Lower leg skin (tissue), 3 donors: ENCODE measurements around the gene DUSP9.

Experiments
- POLR2A ChIP-seq, 2 donors: fragments of 450-650 bp; IDR thresholded peaks; one replicate each; pipeline ENCODE4 v1.6.1; 2016 to 2017; ENCODE audit warnings: antibody characterized with exemption in 2 of 2, mild to moderate bottlenecking in 1 of 2, moderate library complexity in 1 of 2
- TF ChIP-seq, protein P1 (sequence below), 3 donors: fragments of 450-650 bp; IDR thresholded peaks; one replicate each; pipeline ENCODE4 v1.5.1; 2016; ENCODE audit warnings: antibody characterized with exemption in 3 of 3, mild to moderate bottlenecking in 3 of 3, moderate library complexity in 2 of 3

DNA sequence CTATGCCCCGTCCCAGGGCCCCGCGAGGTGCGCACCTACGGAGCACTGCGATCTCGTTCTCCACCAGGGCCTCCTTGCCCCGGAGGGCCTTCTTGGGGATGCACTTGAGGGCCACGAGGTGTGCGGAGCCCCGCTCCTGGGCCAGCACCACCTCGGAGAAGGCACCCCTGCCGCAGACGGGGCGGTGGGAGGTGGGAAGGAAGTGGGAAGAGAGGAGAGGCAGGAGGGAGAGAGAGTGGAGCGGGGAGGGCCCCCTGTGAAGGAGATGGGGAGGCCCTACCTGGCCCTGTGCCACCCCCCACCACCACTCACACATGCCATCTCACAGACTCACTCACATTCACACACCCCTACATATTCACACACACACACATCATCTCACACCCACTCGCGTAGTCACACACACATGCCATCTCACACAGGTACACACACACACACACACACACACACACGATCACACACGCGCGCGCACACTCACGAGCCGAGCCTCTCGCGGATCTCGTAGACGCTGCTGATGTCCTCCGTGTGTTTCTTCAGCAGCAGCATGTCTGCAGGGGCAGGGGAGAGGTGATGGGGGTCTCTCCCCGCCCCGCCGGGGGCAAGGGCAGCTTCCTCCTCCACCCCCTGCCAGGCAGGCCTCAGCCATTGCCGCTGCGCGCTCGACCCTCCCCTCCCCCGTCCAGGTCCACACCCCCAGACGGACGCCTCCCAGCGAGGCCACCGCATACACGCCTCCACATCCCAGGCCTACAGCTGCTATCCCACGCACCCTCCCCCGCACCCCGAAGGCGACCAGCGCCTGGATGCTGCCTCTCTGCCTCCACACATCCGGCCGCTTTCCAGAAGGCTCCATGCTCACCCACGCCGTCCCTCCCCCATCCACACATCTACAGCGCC is 25.8 kb downstream of the DUSP9 start:
- TF ChIP-seq, protein P1, sequence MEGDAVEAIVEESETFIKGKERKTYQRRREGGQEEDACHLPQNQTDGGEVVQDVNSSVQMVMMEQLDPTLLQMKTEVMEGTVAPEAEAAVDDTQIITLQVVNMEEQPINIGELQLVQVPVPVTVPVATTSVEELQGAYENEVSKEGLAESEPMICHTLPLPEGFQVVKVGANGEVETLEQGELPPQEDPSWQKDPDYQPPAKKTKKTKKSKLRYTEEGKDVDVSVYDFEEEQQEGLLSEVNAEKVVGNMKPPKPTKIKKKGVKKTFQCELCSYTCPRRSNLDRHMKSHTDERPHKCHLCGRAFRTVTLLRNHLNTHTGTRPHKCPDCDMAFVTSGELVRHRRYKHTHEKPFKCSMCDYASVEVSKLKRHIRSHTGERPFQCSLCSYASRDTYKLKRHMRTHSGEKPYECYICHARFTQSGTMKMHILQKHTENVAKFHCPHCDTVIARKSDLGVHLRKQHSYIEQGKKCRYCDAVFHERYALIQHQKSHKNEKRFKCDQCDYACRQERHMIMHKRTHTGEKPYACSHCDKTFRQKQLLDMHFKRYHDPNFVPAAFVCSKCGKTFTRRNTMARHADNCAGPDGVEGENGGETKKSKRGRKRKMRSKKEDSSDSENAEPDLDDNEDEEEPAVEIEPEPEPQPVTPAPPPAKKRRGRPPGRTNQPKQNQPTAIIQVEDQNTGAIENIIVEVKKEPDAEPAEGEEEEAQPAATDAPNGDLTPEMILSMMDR (IDR thresholded peaks at IDR 0.05): no peak
- no peak for TF ChIP-seq POLR2A (IDR thresholded peaks at IDR 0.05)
